ENCODE data around the gene KLHL26. TPM values are rescaled to one million over a fixed set of nuclear protein-coding genes. Genes with fewer than 3 reads are reported as not detected.
A peak's percentile ranks its signal among the peaks of the same experiment; 100 is the strongest.
"Not testable (repeated sequence)": the region's sequence is repeated elsewhere in the genome, so short reads cannot be mapped to it uniquely, and the experiment has no call there.

Gene KLHL26
- total and polyA plus RNA-seq, 12 donors = 3.4 to 8.2 (median 6.3) TPM

GRCh38 chr19:18591735-18592385 is 45.0 kb upstream of the KLHL26 start:
- peaks cover 0 to 23% (median 5%) of the 10 kb centered on the region in 9 donors for H3K36me3 ChIP-seq
- TF ChIP-seq CTCF (IDR thresholded peaks at IDR 0.05) = no peak
- peaks cover 10 to 51% (median 36%) of the 10 kb centered on the region in 9 donors for H3K4me1 ChIP-seq
- no peaks in the 10 kb centered on the region for H3K9me3 ChIP-seq
- H3K27me3 ChIP-seq = peaks cover 0 to 19% (median 14%) of the 10 kb centered on the region in 7 donors
- no peak overlapping the region for H3K27ac ChIP-seq
- ATAC-seq (no peak), DNase-seq (no peak)
- intact Hi-C loops (cut with DNase I) = loop anchor here in 9 of 10 donors (2.0 to 10.0 kb wide), 8 partner anchors 43 to 275 kb away; partner anchors contain the start of gene CRTC1 (in 1 of the 9)
- 95 to 96% methylated on average over 22 of the region's 22 CpGs for WGBS, 2 donors
- no peak overlapping the region for H3K4me3 ChIP-seq

GRCh38 chr19:18592732-18593131 is 44.1 kb upstream of the KLHL26 start:
- Histone ChIP-seq H3K27me3 (peaks cover 0 to 26% (median 19%) of the 10 kb centered on the region in 7 donors), H3K4me1 (peaks cover 10 to 51% (median 36%) of the 10 kb centered on the region in 9 donors), H3K36me3 (peaks cover 0 to 23% (median 5%) of the 10 kb centered on the region in 9 donors)
- H3K9me3 ChIP-seq, ATAC-seq, H3K4me3 ChIP-seq, H3K27ac ChIP-seq, DNase-seq: not testable (repeated sequence)
- intact Hi-C loops (cut with DNase I) = loop anchor here in 9 of 10 donors (2.0 to 10.0 kb wide), 8 partner anchors 42 to 275 kb away; partner anchors contain the start of gene CRTC1 (in 1 of the 9)
- 85 to 92% methylated on average over 5 of the region's 5 CpGs for WGBS, 2 donors

GRCh38 chr19:18593367-18594095 is 43.3 kb upstream of the KLHL26 start:
- intact Hi-C loops (cut with DNase I) = loop anchor here in 9 of 10 donors (1.0 to 10.0 kb wide), 11 partner anchors 41 to 274 kb away; partner anchors contain the start of gene CRTC1 (in 1 of the 9)
- Histone ChIP-seq H3K27me3 (peaks cover 0 to 34% (median 25%) of the 10 kb centered on the region in 7 donors), H3K27ac (peak overlapping the region in 1 of 10 donors; percentile 31), H3K36me3 (peaks cover 0 to 23% (median 5%) of the 10 kb centered on the region in 9 donors), H3K9me3 (no peaks in the 10 kb centered on the region), H3K4me3 (peak overlapping the region in 6 of 10 donors; percentile 42 to 54 (median 46)), H3K4me1 (peaks cover 10 to 43% (median 30%) of the 10 kb centered on the region in 9 donors)
- DNase-seq (no peak), ATAC-seq (no peak)
- no peak for TF ChIP-seq CTCF (IDR thresholded peaks at IDR 0.05)
- WGBS, 2 donors = 33 to 36% methylated on average over 24 to 25 of the region's 25 CpGs

GRCh38 chr19:18594096-18594823 is 42.6 kb upstream of the KLHL26 start:
- Histone ChIP-seq H3K27ac (peak overlapping the region in 3 of 10 donors; percentile 11 to 41 (median 31)), H3K36me3 (peaks cover 0 to 23% (median 5%) of the 10 kb centered on the region in 9 donors), H3K4me3 (peak overlapping the region in 9 of 10 donors; percentile 15 to 54 (median 44)), H3K27me3 (peaks cover 0 to 41% (median 32%) of the 10 kb centered on the region in 7 donors), H3K9me3 (no peaks in the 10 kb centered on the region), H3K4me1 (peaks cover 10 to 41% (median 28%) of the 10 kb centered on the region in 9 donors)
- 1% methylated on average over 37 to 54 of the region's 54 CpGs for WGBS, 2 donors
- intact Hi-C loops (cut with DNase I) = loop anchor here in 9 of 10 donors (1.0 to 10.0 kb wide), 10 partner anchors 78 to 273 kb away; partner anchors contain the start of gene CRTC1 (in 1 of the 9)
- DNase-seq (peak; percentile 62 to 80), ATAC-seq (peak; percentile 58 to 78 (median 71))
- peak; percentile 77 to 93 (median 88) for TF ChIP-seq CTCF (IDR thresholded peaks at IDR 0.05)
